ENCODE data around the gene TRIP10.

- TF ChIP-seq POLR2A (IDR thresholded peaks at IDR 0.05; ENCODE audit: low read depth, low read length): no peak
- no peak for TF ChIP-seq PAX5 (IDR thresholded peaks at IDR 0.05; ENCODE audit: insufficient read depth, low read length, severe bottlenecking)
- TF ChIP-seq POLR2AphosphoS5 (IDR thresholded peaks at IDR 0.05; ENCODE audit: low read depth, low read length): no peak
Observed at GRCh38 chr19:6721773-6722172, 17.7 kb upstream of the TRIP10 start.

Measured in GM12891 (cell line).